Activated CD8-positive, alpha-beta memory T cell treated with anti-CD3 and anti-CD28 coated beads for 48 hours (primary cell): ENCODE results near the gene CASP2.
"Not testable (repeated sequence)": the region's sequence is repeated elsewhere in the genome, so short reads cannot be mapped to it uniquely, and the experiment has no call there.

Source experiments
- DNase-seq, 3 experiments: peaks; one replicate each; pipeline ENCODE4 v3.0.0-alpha.2; 2020; ENCODE audit warnings: low read depth in 2 of 3, low spot score in 2 of 3

The CASP2 gene

GRCh38 chr7:143264196-143264568, 24.0 kb upstream of the CASP2 start:
- not testable (repeated sequence) for DNase-seq

GRCh38 chr7:143265017-143265693, 23.0 kb upstream of the CASP2 start:
- DNase-seq, result no peak

GRCh38 chr7:143269251-143269650, 18.9 kb upstream of the CASP2 start:
- DNase-seq, result no peak

- no peak for DNase-seq
Measured at GRCh38 chr7:143271240-143271639, 16.9 kb upstream of the CASP2 start.

GRCh38 chr7:143272871-143273270, 15.3 kb upstream of the CASP2 start:
- no peak for DNase-seq

- DNase-seq, result no peak
Measured at GRCh38 chr7:143279186-143280098, 8.7 kb upstream of the CASP2 start.

- no peak for DNase-seq
Measured at GRCh38 chr7:143280160-143280559, 8.0 kb upstream of the CASP2 start.

GRCh38 chr7:143280566-143280965, 7.6 kb upstream of the CASP2 start:
- DNase-seq, result no peak

GRCh38 chr7:143281529-143281928, 6.6 kb upstream of the CASP2 start:
- DNase-seq, result no peak

GRCh38 chr7:143282124-143282523, 6.0 kb upstream of the CASP2 start:
- DNase-seq, result no peak

GRCh38 chr7:143283381-143283780, 4.8 kb upstream of the CASP2 start:
- no peak for DNase-seq

GRCh38 chr7:143284591-143285469, 3.3 kb upstream of the CASP2 start, which contains the start of gene TMEM139:
TMEM139 (plus strand) TSS chr7:143284958; CDS start chr7:143285958, 1,000 bp downstream.
- DNase-seq, result no peak

- no peak for DNase-seq
Measured at GRCh38 chr7:143285470-143285778, 2.7 kb upstream of the CASP2 start.

GRCh38 chr7:143285806-143286521, 2.2 kb upstream of the CASP2 start:
- no peak for DNase-seq

- DNase-seq, result no peak
Measured at GRCh38 chr7:143286522-143286890, 1.6 kb upstream of the CASP2 start.

- no peak for DNase-seq
Measured at GRCh38 chr7:143287339-143287934, 714 bp upstream of the CASP2 start.

- no peak for DNase-seq
Measured at GRCh38 chr7:143288836-143289235, 685 bp downstream of the CASP2 start.

GRCh38 chr7:143289421-143289820, 1.3 kb downstream of the CASP2 start:
- no peak for DNase-seq

- not testable (repeated sequence) for DNase-seq
Measured at GRCh38 chr7:143289888-143290287, 1.7 kb downstream of the CASP2 start.

- no peak for DNase-seq
Measured at GRCh38 chr7:143290293-143290692, 2.1 kb downstream of the CASP2 start.

- DNase-seq, result no peak
Measured at GRCh38 chr7:143292876-143293275, 4.7 kb downstream of the CASP2 start.
